GM19193 (cell line): ENCODE measurements around the gene CHMP4A.

Experiments
- POLR2A ChIP-seq: IDR thresholded peaks from 4 replicates; pipeline ENCODE4 v1.6.1; 2011; ENCODE audit not compliant: insufficient read depth, insufficient read length; ENCODE audit errors: extremely low read depth

Gene CHMP4A

DNA sequence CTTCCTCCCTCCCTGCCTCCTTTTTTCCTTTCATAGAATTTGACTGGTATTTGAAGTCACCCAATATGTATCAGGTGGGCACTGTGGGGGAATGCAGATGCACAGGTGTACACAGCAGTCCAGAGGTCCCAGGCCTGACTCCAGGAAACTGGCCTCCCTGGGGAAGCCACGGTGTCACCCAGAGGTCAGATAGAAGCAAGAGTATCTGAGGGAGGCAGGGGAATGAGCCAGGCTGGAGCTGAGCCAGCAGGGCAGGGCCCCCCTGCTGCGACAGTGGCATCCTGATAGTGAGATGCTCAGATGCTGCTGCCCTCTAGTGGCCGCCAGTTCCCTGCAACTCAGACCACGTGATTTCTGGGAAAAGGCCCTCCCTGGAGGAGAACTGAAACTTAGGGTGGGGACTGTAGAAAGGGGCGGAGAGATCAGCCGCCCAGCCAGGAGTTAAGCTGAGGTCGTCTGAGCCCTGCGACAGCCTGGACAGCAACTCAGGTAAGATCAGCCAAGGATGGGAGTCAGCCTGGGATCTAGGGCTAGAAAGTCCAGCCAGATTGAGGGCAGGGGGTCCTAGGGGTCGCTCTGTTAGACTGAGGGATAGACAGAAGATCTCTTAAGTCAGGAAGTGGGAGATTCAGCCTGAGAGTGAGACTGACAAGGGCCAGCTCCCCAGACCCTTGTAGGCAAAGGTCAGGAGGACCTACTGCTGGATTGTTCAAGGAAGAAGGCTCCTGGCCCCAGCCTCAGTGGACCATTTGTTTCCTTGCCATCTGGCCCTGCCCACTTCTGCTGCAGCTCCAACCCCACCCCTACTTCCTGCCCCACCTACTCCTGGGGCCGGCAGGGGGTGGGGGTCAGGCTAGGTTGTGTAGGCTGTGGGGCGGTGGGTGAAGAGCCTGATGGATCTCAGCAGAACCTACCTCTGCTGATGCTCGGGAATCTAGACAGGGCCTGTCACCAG lies 52.2 kb downstream of the CHMP4A start, which contains the start of gene IRF9:
IRF9 (plus strand) TSS at position 416 of the 955 bp plus-strand sequence. CDS start 880 bp downstream, outside the sequence.
- peak; percentile 98 for TF ChIP-seq POLR2A

DNA sequence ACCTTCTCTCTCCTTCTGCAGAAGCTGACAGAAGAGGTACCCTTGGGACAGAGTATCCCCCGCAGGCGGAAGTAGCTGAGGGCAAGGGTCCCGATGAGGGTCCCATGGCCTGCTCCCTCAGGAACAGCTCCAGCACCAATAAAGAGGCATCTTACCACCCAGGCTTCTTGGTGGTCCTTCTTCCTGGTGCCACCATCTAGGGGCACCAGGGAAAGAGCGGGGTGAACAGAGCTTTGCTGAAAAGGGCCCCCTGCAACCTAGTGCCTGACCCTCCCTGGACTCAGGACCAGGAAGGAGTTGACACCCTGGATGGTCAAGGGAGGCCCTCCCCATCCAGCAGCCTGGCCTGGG lies 52.8 kb downstream of the CHMP4A start:
- no peak for TF ChIP-seq POLR2A

DNA sequence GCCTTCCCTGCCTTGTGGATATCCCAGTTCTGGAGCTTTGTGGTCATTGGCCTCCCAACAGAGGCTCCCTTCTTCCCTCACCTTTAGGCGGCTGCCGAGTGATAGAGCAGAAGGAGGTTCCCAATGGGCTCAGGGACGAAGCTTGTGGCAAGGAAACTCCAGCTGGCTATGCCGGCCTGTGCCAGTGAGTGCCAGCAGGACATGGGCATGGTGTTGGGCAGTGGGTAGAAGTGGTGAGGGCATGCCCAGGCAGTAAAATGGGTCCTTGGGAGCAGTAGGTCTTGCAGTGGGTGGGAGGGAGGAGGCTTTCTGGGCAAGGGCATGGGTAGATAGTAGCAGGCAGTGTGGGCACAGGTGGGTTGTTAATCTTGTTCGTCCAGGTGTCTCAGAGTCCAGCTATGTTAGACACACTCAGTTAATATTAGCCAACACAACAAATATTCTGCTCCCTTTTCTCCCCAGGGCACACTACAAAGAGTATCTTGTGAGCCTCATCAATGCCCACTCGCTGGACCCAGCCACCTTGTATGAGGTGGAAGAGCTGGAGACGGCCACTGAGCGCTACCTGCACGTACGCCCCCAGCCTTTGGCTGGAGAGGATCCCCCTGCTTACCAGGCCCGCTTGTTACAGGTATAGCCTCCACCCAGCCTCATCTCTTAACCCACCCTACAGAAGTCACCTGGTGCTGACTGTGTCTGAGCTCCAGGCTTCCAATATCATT lies 53.4 kb downstream of the CHMP4A start:
- TF ChIP-seq POLR2A, result no peak
